ENCODE results near the gene ECSCR.

The ECSCR gene

GRCh38 chr5:139473565-139473964 lies 11.0 kb upstream of the ECSCR start:
- DNase-seq (ENCODE audit: low read depth), result no peak

- no peak for DNase-seq (ENCODE audit: low read depth)
Measured at GRCh38 chr5:139473105-139473504, 10.6 kb upstream of the ECSCR start.

GRCh38 chr5:139472386-139473030 lies 10.0 kb upstream of the ECSCR start:
- DNase-seq (ENCODE audit: low read depth), result no peak

- DNase-seq (ENCODE audit: low read depth), result no peak
Measured at GRCh38 chr5:139470821-139471300, 8.3 kb upstream of the ECSCR start, which contains the start of gene SMIM33. TSS of gene SMIM33 (plus strand) at chr5:139471004. CDS start at chr5:139471122, 118 bp downstream.

- DNase-seq (ENCODE audit: low read depth), result no peak
Measured at GRCh38 chr5:139468421-139468931, 5.9 kb upstream of the ECSCR start.

- no peak for DNase-seq (ENCODE audit: low read depth)
Measured at GRCh38 chr5:139461698-139462097, 845 bp downstream of the ECSCR start.

GRCh38 chr5:139461176-139461575 lies 1.4 kb downstream of the ECSCR start:
- no peak for DNase-seq (ENCODE audit: low read depth)

GRCh38 chr5:139460455-139460854 lies 2.1 kb downstream of the ECSCR start:
- no peak for DNase-seq (ENCODE audit: low read depth)

GRCh38 chr5:139459451-139459934 lies 3.0 kb downstream of the ECSCR start:
- no peak for DNase-seq (ENCODE audit: low read depth)

- DNase-seq (ENCODE audit: low read depth), result peak; percentile 54
Measured at GRCh38 chr5:139458580-139459407, 3.7 kb downstream of the ECSCR start.

- no peak for DNase-seq (ENCODE audit: low read depth)
Measured at GRCh38 chr5:139457653-139458306, 4.8 kb downstream of the ECSCR start.

- DNase-seq (ENCODE audit: low read depth), result no peak
Measured at GRCh38 chr5:139457241-139457640, 5.3 kb downstream of the ECSCR start.

- no peak for DNase-seq (ENCODE audit: low read depth)
Measured at GRCh38 chr5:139456776-139457175, 5.8 kb downstream of the ECSCR start.

GRCh38 chr5:139454568-139455290 lies 7.8 kb downstream of the ECSCR start:
- DNase-seq (ENCODE audit: low read depth), result no peak

- no peak for DNase-seq (ENCODE audit: low read depth)
Measured at GRCh38 chr5:139453683-139454567, 8.6 kb downstream of the ECSCR start.

GRCh38 chr5:139451878-139452660 lies 10.5 kb downstream of the ECSCR start:
- DNase-seq (ENCODE audit: low read depth), result no peak

- DNase-seq (ENCODE audit: low read depth), result no peak
Measured at GRCh38 chr5:139451176-139451575, 11.4 kb downstream of the ECSCR start.

- no peak for DNase-seq (ENCODE audit: low read depth)
Measured at GRCh38 chr5:139446956-139447779, 15.4 kb downstream of the ECSCR start.

Measured in stimulated activated CD8-positive, alpha-beta memory T cell treated with anti-CD3 and anti-CD28 coated beads, Interleukin-15, amount 100 ng/mL, for 1 hour (primary cell).